Hepatocyte (in vitro differentiated cells): Measurements from ENCODE around the gene SYT14. TPM values are rescaled to one million over a fixed set of nuclear protein-coding genes. Genes with fewer than 3 reads are reported as not detected.

Experiments
- DNase-seq: peaks from one replicate; pipeline ENCODE4 v3.0.0-alpha.2; 2016; ENCODE audit warnings: low spot score
- H2AFZ ChIP-seq: fragments of 200-600 bp; sonication (generic); 2 replicates; pipeline ENCODE4 v1.6.0; 2016; ENCODE audit warnings: antibody characterized with exemption, mild to moderate bottlenecking
- H3K27ac ChIP-seq: fragments of 200-600 bp; sonication (generic); 2 replicates; pipeline ENCODE4 v1.5.1; 2016; ENCODE audit warnings: mild to moderate bottlenecking
- H3K27me3 ChIP-seq: fragments of 200-600 bp; sonication (generic); 2 replicates; pipeline ENCODE4 v1.6.1; 2016
- H3K36me3 ChIP-seq: fragments of 200-600 bp; sonication (generic); replicated peaks from 2 replicates; pipeline ENCODE4 v1.5.1; 2016; ENCODE audit warnings: low read depth; ENCODE audit not compliant: insufficient read depth
- H3K4me1 ChIP-seq: fragments of 200-600 bp; sonication (generic); 2 replicates; pipeline ENCODE4 v1.5.1; 2016; ENCODE audit warnings: mild to moderate bottlenecking, moderate library complexity; ENCODE audit not compliant: insufficient read depth
- H3K4me2 ChIP-seq: fragments of 200-600 bp; sonication (generic); 2 replicates; pipeline ENCODE4 v1.6.0; 2016
- H3K4me3 ChIP-seq: fragments of 200-600 bp; sonication (generic); 2 replicates; pipeline ENCODE4 v1.5.1; 2016; ENCODE audit warnings: mild to moderate bottlenecking
- H3K79me2 ChIP-seq: fragments of 200-600 bp; sonication (generic); 2 replicates; pipeline ENCODE4 v1.6.0; 2017; ENCODE audit warnings: mild to moderate bottlenecking
- H3K9me2 ChIP-seq: fragments of 200-600 bp; sonication (generic); replicated peaks from 2 replicates; pipeline ENCODE4 v1.6.0; 2017; ENCODE audit warnings: mild to moderate bottlenecking; ENCODE audit not compliant: insufficient read depth
- H3K9me3 ChIP-seq: fragments of 200-600 bp; sonication (generic); 2 replicates; pipeline ENCODE4 v1.5.1; 2016; ENCODE audit warnings: low read depth, mild to moderate bottlenecking
- H4K20me1 ChIP-seq: fragments of 200-600 bp; sonication (generic); 2 replicates; pipeline ENCODE4 v1.6.0; 2016; ENCODE audit warnings: mild to moderate bottlenecking; ENCODE audit not compliant: insufficient read depth, poor library complexity, severe bottlenecking
- CTCF ChIP-seq: fragments of 200-600 bp; sonication (generic); IDR thresholded peaks from 2 replicates; pipeline ENCODE4 v1.5.1; 2016; ENCODE audit warnings: antibody characterized with exemption, mild to moderate bottlenecking; ENCODE audit not compliant: poor library complexity
- EZH2 ChIP-seq: fragments of 200-600 bp; sonication (generic); IDR thresholded peaks from 2 replicates; pipeline ENCODE4 v1.6.1; 2016; ENCODE audit warnings: antibody characterized with exemption, mild to moderate bottlenecking, borderline replicate concordance
- EZH2phosphoT487 ChIP-seq: fragments of 200-600 bp; sonication (generic); IDR thresholded peaks from one replicate; pipeline ENCODE4 v1.6.1; 2018; ENCODE audit warnings: antibody characterized with exemption, mild to moderate bottlenecking, low read depth, moderate library complexity; ENCODE audit not compliant: unreplicated experiment, severe bottlenecking
- WGBS: methylation state at CpG from one replicate; pipeline ENCODE4 v1.1.6; 2016; ENCODE audit warnings: low lambda C conversion rate; ENCODE audit errors: missing lambda C conversion rate; 5-methylcytosine and 5-hydroxymethylcytosine counted together
- polyA plus RNA-seq: library from polyadenylated mRNA; unstranded; fragments of >200 nt; fragmentation: Nextera tagmentation; extraction: Ambion mirVana; gene quantifications from 2 replicates; pipeline ENCODE4 v1.2.1, GENCODE V29; 2016
- total RNA-seq: library from RNA; depleted of rRNA; stranded (reverse); fragments of >200 nt; gene quantifications from 2 replicates; pipeline ENCODE4 v1.2.3, GENCODE V29; 2014

Gene SYT14
- total and polyA plus RNA-seq, 2 experiments from 2014 or later, result 0.29 to 1.4 TPM

- H3K27ac ChIP-seq, result no peak overlapping the region
- no peak overlapping the region for H3K4me2 ChIP-seq
- no peak for TF ChIP-seq EZH2phosphoT487
- TF ChIP-seq CTCF, result no peak
- TF ChIP-seq EZH2, result no peak
- no peaks in the 10 kb centered on the region for H3K9me2 ChIP-seq
- no peak overlapping the region for H3K4me3 ChIP-seq
- H2AFZ ChIP-seq, result no peak overlapping the region
- no peaks in the 10 kb centered on the region for H3K36me3 ChIP-seq
- H3K79me2 ChIP-seq, result no peaks in the 10 kb centered on the region
- no peaks in the 10 kb centered on the region for H3K9me3 ChIP-seq
- no peak for DNase-seq
- no peaks in the 10 kb centered on the region for H3K27me3 ChIP-seq
- no peaks in the 10 kb centered on the region for H3K4me1 ChIP-seq
- no peaks in the 10 kb centered on the region for H4K20me1 ChIP-seq
Measured at GRCh38 chr1:210081494-210081893, 143.5 kb downstream of the SYT14 start.

- no peaks in the 10 kb centered on the region for H3K9me2 ChIP-seq
- H3K4me2 ChIP-seq, result no peak overlapping the region
- 32% methylated on average over 1 of the region's 1 CpG for WGBS
- no peaks in the 10 kb centered on the region for H3K79me2 ChIP-seq
- H3K4me3 ChIP-seq, result no peak overlapping the region
- no peak overlapping the region for H2AFZ ChIP-seq
- TF ChIP-seq EZH2, result no peak
- TF ChIP-seq CTCF, result no peak
- no peaks in the 10 kb centered on the region for H3K36me3 ChIP-seq
- H3K27me3 ChIP-seq, result no peaks in the 10 kb centered on the region
- no peaks in the 10 kb centered on the region for H4K20me1 ChIP-seq
- no peak for DNase-seq
- H3K4me1 ChIP-seq, result no peaks in the 10 kb centered on the region
- no peaks in the 10 kb centered on the region for H3K9me3 ChIP-seq
- H3K27ac ChIP-seq, result no peak overlapping the region
Measured at GRCh38 chr1:210085359-210085758, 147.3 kb downstream of the SYT14 start.

GRCh38 chr1:210087058-210087457, 149.0 kb downstream of the SYT14 start:
- H3K27ac ChIP-seq, result no peak overlapping the region
- H3K27me3 ChIP-seq, result no peaks in the 10 kb centered on the region
- WGBS, result 97% methylated on average over 6 of the region's 6 CpGs
- H3K4me1 ChIP-seq, result no peaks in the 10 kb centered on the region
- no peak for TF ChIP-seq CTCF
- TF ChIP-seq EZH2phosphoT487, result no peak
- TF ChIP-seq EZH2, result no peak
- H3K9me3 ChIP-seq, result no peaks in the 10 kb centered on the region
- H3K79me2 ChIP-seq, result no peaks in the 10 kb centered on the region
- H3K4me2 ChIP-seq, result no peak overlapping the region
- H2AFZ ChIP-seq, result no peak overlapping the region
- H3K4me3 ChIP-seq, result no peak overlapping the region
- no peaks in the 10 kb centered on the region for H4K20me1 ChIP-seq
- H3K36me3 ChIP-seq, result no peaks in the 10 kb centered on the region
- DNase-seq, result no peak
- no peaks in the 10 kb centered on the region for H3K9me2 ChIP-seq

- Histone ChIP-seq H3K79me2 (no peaks in the 10 kb centered on the region), H2AFZ (no peak overlapping the region), H3K9me3 (no peaks in the 10 kb centered on the region), H3K27ac (no peak overlapping the region), H3K27me3 (no peaks in the 10 kb centered on the region), H4K20me1 (no peaks in the 10 kb centered on the region), H3K4me1 (no peaks in the 10 kb centered on the region), H3K4me2 (no peak overlapping the region), H3K9me2 (no peaks in the 10 kb centered on the region), H3K4me3 (no peak overlapping the region), H3K36me3 (no peaks in the 10 kb centered on the region)
- DNase-seq, result no peak
- WGBS, result 91% methylated on average over 6 of the region's 6 CpGs
- TF ChIP-seq EZH2, result no peak
- no peak for TF ChIP-seq EZH2phosphoT487
- TF ChIP-seq CTCF, result no peak
Measured at GRCh38 chr1:210089855-210090254, 151.8 kb downstream of the SYT14 start.
